ENCODE data around the gene MEN1.

Gene MEN1

GRCh38 chr11:64849598-64850356 is 39.4 kb upstream of the MEN1 start:
- Histone ChIP-seq H3K36me3 (replicated peaks; ENCODE audit: insufficient read depth, low read length) (0 out of 2 replicates have a peak, but pooled peaks cover 4% of the 10 kb centered on the region), H3K4me1 (ENCODE audit: low read length) (peaks cover 58% of the 10 kb centered on the region), H3K9me3 (replicated peaks; ENCODE audit: insufficient read depth, low read length) (no peaks in the 10 kb centered on the region), H3K27ac (ENCODE audit: low read length) (peak overlapping the region; percentile 97; the same call in 1 of the 2 replicates), H3K9me2 (replicated peaks; ENCODE audit: insufficient read depth, low read length) (no peaks in the 10 kb centered on the region), H3K9ac (ENCODE audit: low read length) (no peak overlapping the region), H4K20me1 (ENCODE audit: insufficient read depth, low read length) (no peaks in the 10 kb centered on the region), H3K27me3 (replicated peaks; ENCODE audit: insufficient read depth, low read length) (no peaks in the 10 kb centered on the region), H3K4me2 (ENCODE audit: low read depth, low read length) (no peak overlapping the region), H2AFZ (ENCODE audit: low read length) (no peak overlapping the region), H3K79me2 (ENCODE audit: low read length) (no peaks in the 10 kb centered on the region), H3K4me3 (ENCODE audit: low read length) (no peak overlapping the region), H3F3A (ENCODE audit: insufficient read depth, low read length) (peaks cover 22% of the 10 kb centered on the region)
- DNase-seq: no peak
- TF ChIP-seq EZH2 (optimal IDR thresholded peaks at IDR 0.05; ENCODE audit: low read depth, low read length): no peak
- TF ChIP-seq EZH2phosphoT487 (IDR thresholded peaks at IDR 0.05; ENCODE audit: low read length): no peak
- TF ChIP-seq CTCF (IDR thresholded peaks at IDR 0.05; ENCODE audit: low read length): no peak

GRCh38 chr11:64848826-64849597 is 38.7 kb upstream of the MEN1 start:
- peaks cover 22% of the 10 kb centered on the region for H3F3A ChIP-seq (ENCODE audit: insufficient read depth, low read length)
- DNase-seq: peak; percentile 60
- H2AFZ ChIP-seq (ENCODE audit: low read length): peak overlapping the region; percentile 15
- no peaks in the 10 kb centered on the region for H3K9me3 ChIP-seq (replicated peaks; ENCODE audit: insufficient read depth, low read length)
- no peak overlapping the region for H3K9ac ChIP-seq (ENCODE audit: low read length)
- H3K4me2 ChIP-seq (ENCODE audit: low read depth, low read length): peak overlapping the region; percentile 16; the same call in 1 of the 2 replicates
- peaks cover 1% of the 10 kb centered on the region for H3K79me2 ChIP-seq (ENCODE audit: low read length)
- H3K4me1 ChIP-seq (ENCODE audit: low read length): peaks cover 59% of the 10 kb centered on the region
- no peak for TF ChIP-seq EZH2phosphoT487 (IDR thresholded peaks at IDR 0.05; ENCODE audit: low read length)
- TF ChIP-seq CTCF (IDR thresholded peaks at IDR 0.05; ENCODE audit: low read length): peak; percentile 16
- H3K9me2 ChIP-seq (replicated peaks; ENCODE audit: insufficient read depth, low read length): no peaks in the 10 kb centered on the region
- H3K27me3 ChIP-seq (replicated peaks; ENCODE audit: insufficient read depth, low read length): no peaks in the 10 kb centered on the region
- no peaks in the 10 kb centered on the region for H3K36me3 ChIP-seq (replicated peaks; ENCODE audit: insufficient read depth, low read length)
- H3K27ac ChIP-seq (ENCODE audit: low read length): no peak overlapping the region
- no peaks in the 10 kb centered on the region for H4K20me1 ChIP-seq (ENCODE audit: insufficient read depth, low read length)
- no peak overlapping the region for H3K4me3 ChIP-seq (ENCODE audit: low read length)

GRCh38 chr11:64848214-64848825 is 38.0 kb upstream of the MEN1 start:
- Histone ChIP-seq H4K20me1 (ENCODE audit: insufficient read depth, low read length) (no peaks in the 10 kb centered on the region), H3K4me1 (ENCODE audit: low read length) (peaks cover 58% of the 10 kb centered on the region), H3F3A (ENCODE audit: insufficient read depth, low read length) (peaks cover 22% of the 10 kb centered on the region), H3K4me3 (ENCODE audit: low read length) (no peak overlapping the region), H3K36me3 (replicated peaks; ENCODE audit: insufficient read depth, low read length) (no peaks in the 10 kb centered on the region), H2AFZ (ENCODE audit: low read length) (peak overlapping the region; percentile 15), H3K9me3 (replicated peaks; ENCODE audit: insufficient read depth, low read length) (no peaks in the 10 kb centered on the region), H3K79me2 (ENCODE audit: low read length) (peaks cover 8% of the 10 kb centered on the region), H3K9ac (ENCODE audit: low read length) (no peak overlapping the region), H3K4me2 (ENCODE audit: low read depth, low read length) (peak overlapping the region; percentile 16; the same call in 1 of the 2 replicates), H3K27me3 (replicated peaks; ENCODE audit: insufficient read depth, low read length) (no peaks in the 10 kb centered on the region), H3K9me2 (replicated peaks; ENCODE audit: insufficient read depth, low read length) (no peaks in the 10 kb centered on the region), H3K27ac (ENCODE audit: low read length) (no peak overlapping the region)
- TF ChIP-seq EZH2phosphoT487 (IDR thresholded peaks at IDR 0.05; ENCODE audit: low read length) (no peak), EZH2 (optimal IDR thresholded peaks at IDR 0.05; ENCODE audit: low read depth, low read length) (no peak), CTCF (IDR thresholded peaks at IDR 0.05; ENCODE audit: low read length) (no peak)
- DNase-seq: no peak
